Caco-2 (cell line): Measurements from ENCODE around the gene FNDC3B. TPM values are rescaled to one million over a fixed set of nuclear protein-coding genes. Genes with fewer than 3 reads are reported as not detected.

Source experiments
- BruUV-seq: library from RNA; stranded (reverse); fragments of 400-500 nt; replicated peaks from 2 replicates; lab custom pipeline; 2021; lab: Mats Ljungman, UMichigan
- CTCF ChIA-PET: fragments of 300-600 bp; sonication (Branson Sonifier 250); formaldehyde crosslinking; loops from one replicate; lab custom pipeline; 2022; ENCODE audit warnings: antibody characterized with exemption; lab: Charles Lee
- POLR2A ChIA-PET: fragments of 300-600 bp; sonication (Branson Sonifier 250); formaldehyde crosslinking; loops from one replicate; lab custom pipeline; 2022; ENCODE audit warnings: antibody characterized with exemption; lab: Charles Lee
- DNase-seq, 2 experiments: peaks; one replicate each; pipeline versions ENCODE4 v3.0.0 to v3.0.0-alpha.2; 2020 to 2022
- H3K27me3 ChIP-seq: replicated peaks from 2 replicates; pipeline ENCODE4 v1.6.0; 2011; ENCODE audit warnings: low read length; ENCODE audit not compliant: control insufficient read depth, insufficient read depth
- H3K36me3 ChIP-seq: 2 replicates; pipeline ENCODE4 v1.5.1; 2011; ENCODE audit warnings: low read length; ENCODE audit not compliant: control insufficient read depth, insufficient read depth
- H3K4me1 ChIP-seq: fragments of 250-450 bp; sonication (Bioruptor Pico); 2 replicates; pipeline ENCODE4 v1.5.1; 2020; ENCODE audit warnings: mild to moderate bottlenecking
- H3K4me3 ChIP-seq: 2 replicates; pipeline ENCODE4 v1.5.1; 2011; ENCODE audit warnings: low read depth, mild to moderate bottlenecking, control low read depth, low read length
- H3K9me3 ChIP-seq: fragments of 250-450 bp; sonication (Bioruptor Pico); 2 replicates; pipeline ENCODE4 v1.5.1; 2020; ENCODE audit warnings: mild to moderate bottlenecking, moderate library complexity
- H3K27ac Mint-ChIP-seq: one replicate; pipeline ENCODE4 v1.8.0; 2022; ENCODE audit warnings: mixed read lengths; ENCODE audit not compliant: unreplicated experiment
- H3K27me3 Mint-ChIP-seq: one replicate; pipeline ENCODE4 v1.8.0; 2022; ENCODE audit warnings: mixed read lengths; ENCODE audit not compliant: insufficient read depth, unreplicated experiment
- H3K36me3 Mint-ChIP-seq: one replicate; pipeline ENCODE4 v1.8.0; 2022; ENCODE audit warnings: mild to moderate bottlenecking, mixed read lengths; ENCODE audit not compliant: insufficient read depth, unreplicated experiment
- H3K4me1 Mint-ChIP-seq: one replicate; pipeline ENCODE4 v1.8.0; 2022; ENCODE audit warnings: low read depth, mixed read lengths; ENCODE audit not compliant: unreplicated experiment
- H3K4me3 Mint-ChIP-seq: one replicate; pipeline ENCODE4 v1.8.0; 2022; ENCODE audit warnings: mild to moderate bottlenecking, moderate library complexity, mixed read lengths; ENCODE audit not compliant: unreplicated experiment
- H3K9me3 Mint-ChIP-seq: one replicate; pipeline ENCODE4 v1.8.0; 2022; ENCODE audit warnings: mixed read lengths; ENCODE audit not compliant: unreplicated experiment
- intact Hi-C: fragments of 100-400 bp; cut with micrococcal nuclease; formaldehyde crosslinking; loops from one replicate; pipeline ENCODE4 v1.10.0; 2022; ENCODE audit not compliant: unreplicated experiment
- total RNA-seq: library from RNA; stranded (reverse); gene quantifications from 2 replicates; pipeline ENCODE4 v1.2.3, GENCODE V29; 2022
- TF ChIP-seq, protein P1 (sequence below), 2 experiments: fragments of 200-600 bp in 1 of 2; IDR thresholded peaks; 1 replicate in 1 of 2; 2 replicates in 1 of 2; pipeline versions ENCODE4 v1.5.1 to v1.8.0; 2011 to 2022; ENCODE audit warnings: antibody characterized with exemption in 1 of 2, control low read depth in 1 of 2, inconsistent platforms in 1 of 2, low read depth in 1 of 2, low read length in 1 of 2, mild to moderate bottlenecking in 1 of 2, moderate library complexity in 1 of 2; ENCODE audit not compliant: insufficient read depth in 1 of 2, severe bottlenecking in 1 of 2, unreplicated experiment in 1 of 2

Gene FNDC3B
- total RNA-seq, 1 experiment from 2014 or later: 59.8 TPM

DNA sequence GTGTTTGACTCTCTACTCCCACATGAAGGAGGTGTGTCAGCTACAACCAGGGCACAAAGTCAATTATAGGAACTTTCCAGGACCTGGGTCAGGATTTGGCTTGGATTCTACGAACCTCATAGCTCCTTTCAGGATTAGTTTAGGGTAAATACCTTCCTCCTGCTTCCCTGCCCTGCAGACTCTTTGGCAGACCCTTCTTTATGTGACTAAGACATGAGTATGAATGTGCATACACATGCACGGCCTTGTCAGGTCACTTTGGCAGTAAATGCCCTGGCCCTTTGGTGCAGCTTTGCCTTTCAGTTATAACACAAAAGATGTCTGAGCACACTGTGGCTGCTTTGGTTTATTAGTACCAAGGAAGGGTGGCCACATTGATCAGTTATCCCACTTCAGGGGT, 340.0 kb downstream of the FNDC3B start:
- Histone ChIP-seq H3K4me3 (no peak overlapping the region), H3K9me3 (no peaks in the 10 kb centered on the region), H3K36me3 (peaks cover 3% of the 10 kb centered on the region), H3K27me3 (no peaks in the 10 kb centered on the region), H3K4me1 (no peaks in the 10 kb centered on the region)
- TF ChIP-seq, protein P1, sequence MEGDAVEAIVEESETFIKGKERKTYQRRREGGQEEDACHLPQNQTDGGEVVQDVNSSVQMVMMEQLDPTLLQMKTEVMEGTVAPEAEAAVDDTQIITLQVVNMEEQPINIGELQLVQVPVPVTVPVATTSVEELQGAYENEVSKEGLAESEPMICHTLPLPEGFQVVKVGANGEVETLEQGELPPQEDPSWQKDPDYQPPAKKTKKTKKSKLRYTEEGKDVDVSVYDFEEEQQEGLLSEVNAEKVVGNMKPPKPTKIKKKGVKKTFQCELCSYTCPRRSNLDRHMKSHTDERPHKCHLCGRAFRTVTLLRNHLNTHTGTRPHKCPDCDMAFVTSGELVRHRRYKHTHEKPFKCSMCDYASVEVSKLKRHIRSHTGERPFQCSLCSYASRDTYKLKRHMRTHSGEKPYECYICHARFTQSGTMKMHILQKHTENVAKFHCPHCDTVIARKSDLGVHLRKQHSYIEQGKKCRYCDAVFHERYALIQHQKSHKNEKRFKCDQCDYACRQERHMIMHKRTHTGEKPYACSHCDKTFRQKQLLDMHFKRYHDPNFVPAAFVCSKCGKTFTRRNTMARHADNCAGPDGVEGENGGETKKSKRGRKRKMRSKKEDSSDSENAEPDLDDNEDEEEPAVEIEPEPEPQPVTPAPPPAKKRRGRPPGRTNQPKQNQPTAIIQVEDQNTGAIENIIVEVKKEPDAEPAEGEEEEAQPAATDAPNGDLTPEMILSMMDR (IDR thresholded peaks at IDR 0.05; ENCODE audit: insufficient read depth in 1 of 2, low read depth in 1 of 2, low read length in 1 of 2, severe bottlenecking in 1 of 2, unreplicated experiment in 1 of 2): no peak
- ChIA-PET CTCF (no interaction called here), POLR2A (no interaction called here)
- H3K27ac Mint-ChIP-seq: no peak overlapping the region
- no TSS peak for BruUV-seq
- no peak for DNase-seq
- H3K4me3 Mint-ChIP-seq: no peak overlapping the region
- no peaks in the 10 kb centered on the region for H3K4me1 Mint-ChIP-seq
- intact Hi-C loops: no loop called here
- peaks cover 56% of the 10 kb centered on the region for H3K36me3 Mint-ChIP-seq
- no peaks in the 10 kb centered on the region for H3K9me3 Mint-ChIP-seq
- H3K27me3 Mint-ChIP-seq: no peaks in the 10 kb centered on the region

DNA sequence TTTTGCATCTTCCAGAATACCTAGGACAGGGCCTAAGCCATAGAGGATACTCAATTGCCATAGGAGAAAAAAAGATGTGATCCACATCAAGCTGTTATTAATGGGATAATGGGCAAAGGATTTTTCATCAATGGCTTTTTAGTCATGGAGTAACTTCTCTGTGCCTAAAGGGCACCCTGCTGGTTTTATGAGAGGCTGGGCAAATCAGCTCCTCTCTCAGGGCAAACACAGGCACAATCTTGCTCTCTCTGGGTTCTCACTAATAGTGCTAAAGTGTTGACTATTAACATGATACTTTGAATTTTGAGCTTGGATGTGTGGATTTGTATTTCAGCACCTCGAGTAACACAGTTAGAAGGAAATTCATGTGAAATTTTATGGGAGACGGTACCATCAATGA, 341.3 kb downstream of the FNDC3B start:
- H3K9me3 Mint-ChIP-seq: no peaks in the 10 kb centered on the region
- ChIA-PET CTCF (no interaction called here), POLR2A (no interaction called here)
- no peak overlapping the region for H3K4me3 ChIP-seq
- DNase-seq: no peak
- no peaks in the 10 kb centered on the region for H3K4me1 ChIP-seq
- no peak overlapping the region for H3K4me3 Mint-ChIP-seq
- intact Hi-C loops: no loop called here
- H3K9me3 ChIP-seq: no peaks in the 10 kb centered on the region
- H3K36me3 ChIP-seq: peaks cover 1% of the 10 kb centered on the region
- H3K27ac Mint-ChIP-seq: no peak overlapping the region
- no TSS peak for BruUV-seq
- no peaks in the 10 kb centered on the region for H3K27me3 Mint-ChIP-seq
- peaks cover 55% of the 10 kb centered on the region for H3K36me3 Mint-ChIP-seq
- no peaks in the 10 kb centered on the region for H3K4me1 Mint-ChIP-seq
- no peaks in the 10 kb centered on the region for H3K27me3 ChIP-seq
- TF ChIP-seq, protein P1 (IDR thresholded peaks at IDR 0.05; ENCODE audit: insufficient read depth in 1 of 2, low read depth in 1 of 2, low read length in 1 of 2, severe bottlenecking in 1 of 2, unreplicated experiment in 1 of 2): no peak

DNA sequence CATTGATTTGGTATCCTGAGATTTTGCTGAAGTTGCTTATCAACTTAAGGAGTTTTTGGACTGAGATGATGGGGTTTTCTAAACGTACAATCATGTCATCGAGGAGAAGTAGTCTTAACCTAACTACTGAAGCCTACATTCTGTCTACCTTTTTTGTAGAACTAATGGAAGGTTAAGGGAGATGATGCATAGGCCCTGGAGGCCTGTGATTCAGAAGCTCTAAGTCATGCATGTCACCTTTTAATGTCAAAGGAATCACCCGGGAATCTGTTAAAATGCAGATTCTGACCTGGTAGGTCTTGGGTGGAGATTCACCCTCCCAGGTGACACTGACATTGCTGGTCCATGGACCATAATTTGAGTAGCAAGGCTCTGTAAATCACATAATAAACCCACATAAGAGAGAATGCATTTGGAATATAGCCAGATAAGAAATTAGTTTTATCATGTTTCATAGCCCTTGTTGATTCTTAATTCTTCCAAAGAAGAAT, 344.0 kb downstream of the FNDC3B start:
- ChIA-PET CTCF (no interaction called here), POLR2A (no interaction called here)
- BruUV-seq: no TSS peak
- intact Hi-C loops: no loop called here
- Mint-ChIP-seq H3K36me3 (peaks cover 39% of the 10 kb centered on the region), H3K4me3 (no peak overlapping the region), H3K27me3 (no peaks in the 10 kb centered on the region), H3K4me1 (no peaks in the 10 kb centered on the region), H3K9me3 (no peaks in the 10 kb centered on the region), H3K27ac (no peak overlapping the region)
- no peak overlapping the region for H3K4me3 ChIP-seq
- TF ChIP-seq, protein P1 (IDR thresholded peaks at IDR 0.05; ENCODE audit: insufficient read depth in 1 of 2, low read depth in 1 of 2, low read length in 1 of 2, severe bottlenecking in 1 of 2, unreplicated experiment in 1 of 2): no peak
- H3K4me1 ChIP-seq: no peaks in the 10 kb centered on the region
- no peak for DNase-seq
- H3K36me3 ChIP-seq: peaks cover 1% of the 10 kb centered on the region; the same call in 1 of the 2 replicates
- no peaks in the 10 kb centered on the region for H3K9me3 ChIP-seq
- H3K27me3 ChIP-seq: no peaks in the 10 kb centered on the region
